Epithelial cell of prostate (primary cell): ENCODE measurements around the gene RRP1.

Source experiments
- DNase-seq: peaks from one replicate; pipeline ENCODE4 v3.0.0-alpha.2; 2011; ENCODE audit warnings: low read depth, low spot score
- H3K27ac ChIP-seq: fragments of 450-650 bp; 2 replicates; pipeline ENCODE4 v1.5.1; 2017; ENCODE audit warnings: mild to moderate bottlenecking

RRP1 gene

GRCh38 chr21:43757601-43758000, 31.8 kb upstream of the RRP1 start:
- H3K27ac ChIP-seq = peak overlapping the region; percentile 24
- DNase-seq = no peak

- DNase-seq = no peak
- H3K27ac ChIP-seq = peak overlapping the region; percentile 24
These were observed 31.2 kb upstream of the RRP1 start for GRCh38 chr21:43758111-43758641.

- H3K27ac ChIP-seq = no peak overlapping the region
- no peak for DNase-seq
These were observed 30.6 kb upstream of the RRP1 start for GRCh38 chr21:43758811-43759210.

GRCh38 chr21:43759651-43760050, 29.7 kb upstream of the RRP1 start:
- DNase-seq = no peak
- no peak overlapping the region for H3K27ac ChIP-seq

- DNase-seq = no peak
- H3K27ac ChIP-seq = no peak overlapping the region
These were observed 28.9 kb upstream of the RRP1 start for GRCh38 chr21:43760391-43760958.

GRCh38 chr21:43761886-43762285, 27.5 kb upstream of the RRP1 start:
- no peak for DNase-seq
- peak overlapping the region; percentile 44 for H3K27ac ChIP-seq

- peak overlapping the region; percentile 44 for H3K27ac ChIP-seq
- peak; percentile 53 for DNase-seq
These were observed 26.9 kb upstream of the RRP1 start for GRCh38 chr21:43762303-43763128.

- H3K27ac ChIP-seq = peak overlapping the region; percentile 44
- no peak for DNase-seq
These were observed 25.4 kb upstream of the RRP1 start for GRCh38 chr21:43763901-43764523.

- DNase-seq = no peak
- H3K27ac ChIP-seq = peak overlapping the region; percentile 44
These were observed 24.5 kb upstream of the RRP1 start for GRCh38 chr21:43764576-43765495.

GRCh38 chr21:43766734-43767497, 22.5 kb upstream of the RRP1 start:
- H3K27ac ChIP-seq = peak overlapping the region; percentile 78
- DNase-seq = no peak

GRCh38 chr21:43767498-43767983, 21.8 kb upstream of the RRP1 start:
- peak overlapping the region; percentile 78 for H3K27ac ChIP-seq
- DNase-seq = no peak

GRCh38 chr21:43767984-43768867, 21.2 kb upstream of the RRP1 start:
- peak; percentile 70 for DNase-seq
- peak overlapping the region; percentile 78 for H3K27ac ChIP-seq

- no peak for DNase-seq
- H3K27ac ChIP-seq = peak overlapping the region; percentile 78
These were observed 20.6 kb upstream of the RRP1 start for GRCh38 chr21:43768868-43769167.

GRCh38 chr21:43769325-43769958, 19.9 kb upstream of the RRP1 start:
- H3K27ac ChIP-seq = no peak overlapping the region
- no peak for DNase-seq

- no peak overlapping the region for H3K27ac ChIP-seq
- DNase-seq = no peak
These were observed 19.2 kb upstream of the RRP1 start for GRCh38 chr21:43770066-43770655.

GRCh38 chr21:43771199-43771675, 18.1 kb upstream of the RRP1 start:
- DNase-seq = no peak
- H3K27ac ChIP-seq = peak overlapping the region; percentile 86

GRCh38 chr21:43771698-43772424, 17.5 kb upstream of the RRP1 start:
- DNase-seq = no peak
- H3K27ac ChIP-seq = peak overlapping the region; percentile 86
